HepG2 (cell line): Measurements from ENCODE around the gene RRBP1. TPM values are rescaled to one million over a fixed set of nuclear protein-coding genes. Genes with fewer than 3 reads are reported as not detected.

ENCODE experiments used
- AGO2 ChIP-seq: fragments of 200-400 bp; formaldehyde crosslinking; optimal IDR thresholded peaks from 2 replicates; pipeline ENCODE3; 2017; ENCODE audit warnings: mild to moderate bottlenecking, low read depth, low read length, moderate library complexity
- CAMTA2 ChIP-seq: sonication (generic); formaldehyde crosslinking; IDR thresholded peaks from 2 replicates; pipeline ENCODE4 v1.4.0; 2020; ENCODE audit warnings: mild to moderate bottlenecking, missing genetic modification reagents, borderline replicate concordance
- CHD4 ChIP-seq: fragments of 200-600 bp; sonication (generic); IDR thresholded peaks from 2 replicates; pipeline ENCODE4 v1.7.0; 2017; ENCODE audit warnings: mild to moderate bottlenecking, low read length, borderline replicate concordance
- EEA1 ChIP-seq: sonication (generic); formaldehyde crosslinking; IDR thresholded peaks from 2 replicates; pipeline ENCODE4 v1.5.1; 2020; ENCODE audit warnings: mild to moderate bottlenecking, missing genetic modification reagents, borderline replicate concordance
- FOXJ3 ChIP-seq: sonication (generic); formaldehyde crosslinking; IDR thresholded peaks from 2 replicates; pipeline ENCODE4 v1.4.0; 2020; ENCODE audit warnings: missing genetic modification reagents, mild to moderate bottlenecking, borderline replicate concordance
- HES4 ChIP-seq: sonication (generic); formaldehyde crosslinking; IDR thresholded peaks from 2 replicates; pipeline ENCODE4 v1.9.0; 2021; ENCODE audit warnings: mild to moderate bottlenecking, missing genetic modification reagents, borderline replicate concordance
- HINFP ChIP-seq: sonication (generic); formaldehyde crosslinking; IDR thresholded peaks from 2 replicates; pipeline ENCODE4 v1.4.0; 2020; ENCODE audit warnings: low read depth, mild to moderate bottlenecking, missing genetic modification reagents
- HNF4G ChIP-seq, 2 experiments: sonication (generic) in 1 of 2; formaldehyde crosslinking in 1 of 2; IDR thresholded peaks; 2 replicates each; pipeline versions ENCODE4 v1.4.0 to v1.6.1; 2011 to 2020; ENCODE audit warnings: borderline replicate concordance in 2 of 2, low read depth in 2 of 2, mild to moderate bottlenecking in 2 of 2, low read length in 1 of 2, missing genetic modification reagents in 1 of 2, moderate library complexity in 1 of 2
- MAZ ChIP-seq, 2 experiments: sonication (generic) in 1 of 2; formaldehyde crosslinking in 1 of 2; IDR thresholded peaks; 2 replicates each; pipeline versions ENCODE4 v1.5.0 to v1.6.1; 2012 to 2020; ENCODE audit warnings: low read depth in 2 of 2, mild to moderate bottlenecking in 2 of 2, borderline replicate concordance in 1 of 2, improper control_type of control experiment in 1 of 2, low read length in 1 of 2, missing genetic modification reagents in 1 of 2, moderate library complexity in 1 of 2
- NFYC ChIP-seq: IDR thresholded peaks from 2 replicates; pipeline ENCODE4 v1.6.1; 2016; ENCODE audit warnings: missing genetic modification reagents, missing compliant biosample characterization
- NKX3-1 ChIP-seq: sonication (generic); formaldehyde crosslinking; IDR thresholded peaks from 2 replicates; pipeline ENCODE4 v1.5.0; 2020; ENCODE audit warnings: missing genetic modification reagents
- RFX3 ChIP-seq: IDR thresholded peaks from 2 replicates; pipeline ENCODE4 v1.6.1; 2016; ENCODE audit warnings: missing biosample characterization, missing genetic modification reagents
- SCMH1 ChIP-seq: sonication (generic); formaldehyde crosslinking; IDR thresholded peaks from 2 replicates; pipeline ENCODE4 v1.9.0; 2021; ENCODE audit warnings: missing genetic modification reagents, mild to moderate bottlenecking, borderline replicate concordance
- ZBTB39 ChIP-seq: sonication (generic); formaldehyde crosslinking; IDR thresholded peaks from 2 replicates; pipeline ENCODE4 v1.5.0; 2020; ENCODE audit warnings: missing genetic modification reagents
- ZNF543 ChIP-seq: sonication (generic); formaldehyde crosslinking; IDR thresholded peaks from 2 replicates; pipeline ENCODE4 v1.4.0; 2020; ENCODE audit warnings: mild to moderate bottlenecking, missing genetic modification reagents
- polyA plus RNA-seq, 8 experiments: library from polyadenylated mRNA; depleted of rRNA in 3 of 8; stranded (reverse) in 7 of 8; unstranded in 1 of 8; fragments of >200 nt; fragmentation: Illumina TruSeq in 4 of 8; extraction: Trizol in 4 of 8; gene quantifications; 2 replicates each; pipeline versions ENCODE4 v1.2.1 to v1.2.3, GENCODE V29; 2011 to 2016; ENCODE audit warnings: low read depth in 4 of 8, missing spikeins in 1 of 8, mixed read lengths in 1 of 8; ENCODE audit not compliant: insufficient read depth in 1 of 8
- total RNA-seq, 5 experiments: library from RNA; depleted of rRNA; stranded (reverse); fragments of >200 nt; fragmentation: Illumina TruSeq; extraction: Trizol; gene quantifications; 2 replicates each; pipeline ENCODE4 v1.2.3, GENCODE V29; 2016; ENCODE audit warnings: low read depth in 1 of 5
- TF ChIP-seq, protein P1 (sequence below): sonication (generic); formaldehyde crosslinking; IDR thresholded peaks from 2 replicates; pipeline ENCODE4 v1.4.0; 2020; ENCODE audit warnings: mild to moderate bottlenecking, missing genetic modification reagents
- TF ChIP-seq, protein P2 (sequence below): sonication (generic); formaldehyde crosslinking; IDR thresholded peaks from 2 replicates; pipeline ENCODE4 v1.5.1; 2020; ENCODE audit warnings: mild to moderate bottlenecking, missing genetic modification reagents, moderate library complexity
- TF ChIP-seq, protein P3 (sequence below): sonication (generic); formaldehyde crosslinking; IDR thresholded peaks from 2 replicates; pipeline ENCODE4 v1.9.0; 2021; ENCODE audit warnings: missing genetic modification reagents, borderline replicate concordance

RRBP1 gene
- total and polyA plus RNA-seq, 2 of the 13 experiments (the other 11 are each of a cell fraction or from before 2014, with no cell fraction given), result 150 to 222 TPM

DNA sequence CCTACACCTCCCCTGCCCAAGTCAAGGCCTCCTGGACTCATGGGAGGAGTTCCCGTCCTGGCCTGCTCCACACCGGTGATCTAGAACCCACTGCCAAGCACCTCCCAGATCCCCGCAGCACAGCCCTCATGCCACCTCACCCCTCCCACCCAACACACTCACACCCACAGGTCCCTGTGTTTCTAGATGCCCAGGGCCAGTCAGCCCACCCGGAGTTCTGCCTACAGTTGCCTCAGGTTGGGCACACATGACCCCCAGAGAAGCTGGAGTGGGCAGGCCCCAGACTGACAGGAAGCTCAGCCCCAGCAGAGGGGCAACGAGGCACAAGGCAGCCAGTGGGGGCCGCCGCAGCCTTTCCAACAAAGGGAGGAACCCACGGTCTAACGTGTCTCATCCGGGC lies 29.6 kb downstream of the RRBP1 start (continued):
- no peak for TF ChIP-seq HINFP (CRISPR knock-in tag)
- TF ChIP-seq, protein P1, sequence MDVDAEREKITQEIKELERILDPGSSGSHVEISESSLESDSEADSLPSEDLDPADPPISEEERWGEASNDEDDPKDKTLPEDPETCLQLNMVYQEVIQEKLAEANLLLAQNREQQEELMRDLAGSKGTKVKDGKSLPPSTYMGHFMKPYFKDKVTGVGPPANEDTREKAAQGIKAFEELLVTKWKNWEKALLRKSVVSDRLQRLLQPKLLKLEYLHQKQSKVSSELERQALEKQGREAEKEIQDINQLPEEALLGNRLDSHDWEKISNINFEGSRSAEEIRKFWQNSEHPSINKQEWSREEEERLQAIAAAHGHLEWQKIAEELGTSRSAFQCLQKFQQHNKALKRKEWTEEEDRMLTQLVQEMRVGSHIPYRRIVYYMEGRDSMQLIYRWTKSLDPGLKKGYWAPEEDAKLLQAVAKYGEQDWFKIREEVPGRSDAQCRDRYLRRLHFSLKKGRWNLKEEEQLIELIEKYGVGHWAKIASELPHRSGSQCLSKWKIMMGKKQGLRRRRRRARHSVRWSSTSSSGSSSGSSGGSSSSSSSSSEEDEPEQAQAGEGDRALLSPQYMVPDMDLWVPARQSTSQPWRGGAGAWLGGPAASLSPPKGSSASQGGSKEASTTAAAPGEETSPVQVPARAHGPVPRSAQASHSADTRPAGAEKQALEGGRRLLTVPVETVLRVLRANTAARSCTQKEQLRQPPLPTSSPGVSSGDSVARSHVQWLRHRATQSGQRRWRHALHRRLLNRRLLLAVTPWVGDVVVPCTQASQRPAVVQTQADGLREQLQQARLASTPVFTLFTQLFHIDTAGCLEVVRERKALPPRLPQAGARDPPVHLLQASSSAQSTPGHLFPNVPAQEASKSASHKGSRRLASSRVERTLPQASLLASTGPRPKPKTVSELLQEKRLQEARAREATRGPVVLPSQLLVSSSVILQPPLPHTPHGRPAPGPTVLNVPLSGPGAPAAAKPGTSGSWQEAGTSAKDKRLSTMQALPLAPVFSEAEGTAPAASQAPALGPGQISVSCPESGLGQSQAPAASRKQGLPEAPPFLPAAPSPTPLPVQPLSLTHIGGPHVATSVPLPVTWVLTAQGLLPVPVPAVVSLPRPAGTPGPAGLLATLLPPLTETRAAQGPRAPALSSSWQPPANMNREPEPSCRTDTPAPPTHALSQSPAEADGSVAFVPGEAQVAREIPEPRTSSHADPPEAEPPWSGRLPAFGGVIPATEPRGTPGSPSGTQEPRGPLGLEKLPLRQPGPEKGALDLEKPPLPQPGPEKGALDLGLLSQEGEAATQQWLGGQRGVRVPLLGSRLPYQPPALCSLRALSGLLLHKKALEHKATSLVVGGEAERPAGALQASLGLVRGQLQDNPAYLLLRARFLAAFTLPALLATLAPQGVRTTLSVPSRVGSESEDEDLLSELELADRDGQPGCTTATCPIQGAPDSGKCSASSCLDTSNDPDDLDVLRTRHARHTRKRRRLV (CRISPR knock-in tag), result no peak
- TF ChIP-seq ZNF543 (CRISPR knock-in tag), result no peak
- TF ChIP-seq FOXJ3 (CRISPR knock-in tag), result no peak
- TF ChIP-seq, protein P2, sequence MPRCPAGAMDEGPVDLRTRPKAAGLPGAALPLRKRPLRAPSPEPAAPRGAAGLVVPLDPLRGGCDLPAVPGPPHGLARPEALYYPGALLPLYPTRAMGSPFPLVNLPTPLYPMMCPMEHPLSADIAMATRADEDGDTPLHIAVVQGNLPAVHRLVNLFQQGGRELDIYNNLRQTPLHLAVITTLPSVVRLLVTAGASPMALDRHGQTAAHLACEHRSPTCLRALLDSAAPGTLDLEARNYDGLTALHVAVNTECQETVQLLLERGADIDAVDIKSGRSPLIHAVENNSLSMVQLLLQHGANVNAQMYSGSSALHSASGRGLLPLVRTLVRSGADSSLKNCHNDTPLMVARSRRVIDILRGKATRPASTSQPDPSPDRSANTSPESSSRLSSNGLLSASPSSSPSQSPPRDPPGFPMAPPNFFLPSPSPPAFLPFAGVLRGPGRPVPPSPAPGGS (CRISPR knock-in tag), result no peak
- TF ChIP-seq NKX3-1, result no peak
- no peak for TF ChIP-seq RFX3 (CRISPR knock-in tag)
- peak; percentile 96 for TF ChIP-seq AGO2
- no peak for TF ChIP-seq CHD4
- no peak for TF ChIP-seq NFYC (CRISPR knock-in tag)
- TF ChIP-seq CAMTA2 (CRISPR knock-in tag), result no peak
- TF ChIP-seq MAZ (IDR thresholded peaks at IDR 0.05; ENCODE audit: borderline replicate concordance, low read depth, low read length), result no peak
- TF ChIP-seq MAZ (CRISPR knock-in tag; IDR thresholded peaks at IDR 0.05; ENCODE audit: low read depth), result 0 out of 2 replicates have a peak, but pooled peaks have one; percentile 34
- TF ChIP-seq EEA1 (CRISPR knock-in tag), result no peak
- TF ChIP-seq ZBTB39, result no peak
- TF ChIP-seq, protein P3, sequence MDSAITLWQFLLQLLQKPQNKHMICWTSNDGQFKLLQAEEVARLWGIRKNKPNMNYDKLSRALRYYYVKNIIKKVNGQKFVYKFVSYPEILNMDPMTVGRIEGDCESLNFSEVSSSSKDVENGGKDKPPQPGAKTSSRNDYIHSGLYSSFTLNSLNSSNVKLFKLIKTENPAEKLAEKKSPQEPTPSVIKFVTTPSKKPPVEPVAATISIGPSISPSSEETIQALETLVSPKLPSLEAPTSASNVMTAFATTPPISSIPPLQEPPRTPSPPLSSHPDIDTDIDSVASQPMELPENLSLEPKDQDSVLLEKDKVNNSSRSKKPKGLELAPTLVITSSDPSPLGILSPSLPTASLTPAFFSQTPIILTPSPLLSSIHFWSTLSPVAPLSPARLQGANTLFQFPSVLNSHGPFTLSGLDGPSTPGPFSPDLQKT (CRISPR knock-in tag), result no peak
- peak; percentile 73 for TF ChIP-seq HES4 (CRISPR knock-in tag)
- no peak for TF ChIP-seq SCMH1 (CRISPR knock-in tag)
- TF ChIP-seq HNF4G (IDR thresholded peaks at IDR 0.05; ENCODE audit: borderline replicate concordance, low read depth, low read length), result no peak
- TF ChIP-seq HNF4G (CRISPR knock-in tag; IDR thresholded peaks at IDR 0.05; ENCODE audit: borderline replicate concordance, low read depth), result no peak
